GM18511 (cell line): ENCODE results near the gene KLHL40.

ENCODE experiments used
- ATAC-seq: cut with Tn5 transposase; IDR thresholded peaks from one replicate; pipeline ENCODE4 v1.9.1; 2021; ENCODE audit warnings: mild to moderate bottlenecking, moderate library complexity; ENCODE audit not compliant: unreplicated experiment

Gene KLHL40, protein sequence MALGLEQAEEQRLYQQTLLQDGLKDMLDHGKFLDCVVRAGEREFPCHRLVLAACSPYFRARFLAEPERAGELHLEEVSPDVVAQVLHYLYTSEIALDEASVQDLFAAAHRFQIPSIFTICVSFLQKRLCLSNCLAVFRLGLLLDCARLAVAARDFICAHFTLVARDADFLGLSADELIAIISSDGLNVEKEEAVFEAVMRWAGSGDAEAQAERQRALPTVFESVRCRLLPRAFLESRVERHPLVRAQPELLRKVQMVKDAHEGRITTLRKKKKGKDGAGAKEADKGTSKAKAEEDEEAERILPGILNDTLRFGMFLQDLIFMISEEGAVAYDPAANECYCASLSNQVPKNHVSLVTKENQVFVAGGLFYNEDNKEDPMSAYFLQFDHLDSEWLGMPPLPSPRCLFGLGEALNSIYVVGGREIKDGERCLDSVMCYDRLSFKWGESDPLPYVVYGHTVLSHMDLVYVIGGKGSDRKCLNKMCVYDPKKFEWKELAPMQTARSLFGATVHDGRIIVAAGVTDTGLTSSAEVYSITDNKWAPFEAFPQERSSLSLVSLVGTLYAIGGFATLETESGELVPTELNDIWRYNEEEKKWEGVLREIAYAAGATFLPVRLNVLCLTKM

DNA sequence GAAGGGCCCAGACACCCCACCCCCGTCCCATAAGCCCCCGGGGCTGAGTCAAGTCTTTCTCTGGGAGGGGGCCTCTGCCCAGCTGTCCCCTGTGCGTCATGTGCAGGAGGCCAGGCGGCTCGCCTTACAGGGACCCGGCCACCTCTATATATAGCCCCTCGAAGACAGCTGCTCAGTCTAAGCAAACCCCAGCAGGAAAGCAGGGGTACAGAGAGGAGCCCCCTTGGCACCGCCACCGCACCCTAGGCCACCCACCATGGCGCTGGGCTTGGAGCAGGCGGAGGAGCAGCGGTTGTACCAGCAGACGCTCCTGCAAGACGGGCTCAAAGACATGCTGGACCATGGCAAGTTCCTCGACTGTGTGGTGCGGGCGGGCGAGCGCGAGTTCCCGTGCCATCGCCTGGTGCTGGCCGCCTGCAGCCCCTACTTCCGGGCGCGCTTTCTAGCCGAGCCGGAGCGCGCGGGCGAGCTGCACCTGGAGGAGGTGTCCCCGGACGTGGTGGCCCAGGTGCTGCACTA, at the start of gene KLHL40:
Gene KLHL40, plus strand, starts transcription at position 175 of the 519 bp plus-strand sequence. Its CDS starts 82 bp downstream, at position 257.
- ATAC-seq = no peak

DNA sequence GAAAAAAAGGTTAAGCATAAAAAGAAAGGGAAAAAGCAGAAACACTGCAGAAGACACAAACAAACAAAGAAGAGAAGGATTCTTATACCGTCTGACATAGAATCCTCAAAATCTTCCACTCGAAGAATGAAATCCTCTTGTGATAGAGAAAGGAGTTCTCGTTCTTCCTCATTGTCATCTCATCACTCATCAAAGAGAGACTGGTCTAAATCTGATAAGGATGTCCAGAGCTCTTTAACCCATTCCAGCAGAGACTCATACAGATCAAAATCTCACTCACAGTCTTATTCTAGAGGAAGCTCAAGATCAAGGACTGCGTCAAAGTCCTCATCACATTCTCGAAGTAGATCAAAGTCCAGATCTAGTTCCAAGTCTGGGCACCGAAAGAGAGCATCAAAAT, 48.3 kb upstream of the KLHL40 start:
- no peak for ATAC-seq

DNA sequence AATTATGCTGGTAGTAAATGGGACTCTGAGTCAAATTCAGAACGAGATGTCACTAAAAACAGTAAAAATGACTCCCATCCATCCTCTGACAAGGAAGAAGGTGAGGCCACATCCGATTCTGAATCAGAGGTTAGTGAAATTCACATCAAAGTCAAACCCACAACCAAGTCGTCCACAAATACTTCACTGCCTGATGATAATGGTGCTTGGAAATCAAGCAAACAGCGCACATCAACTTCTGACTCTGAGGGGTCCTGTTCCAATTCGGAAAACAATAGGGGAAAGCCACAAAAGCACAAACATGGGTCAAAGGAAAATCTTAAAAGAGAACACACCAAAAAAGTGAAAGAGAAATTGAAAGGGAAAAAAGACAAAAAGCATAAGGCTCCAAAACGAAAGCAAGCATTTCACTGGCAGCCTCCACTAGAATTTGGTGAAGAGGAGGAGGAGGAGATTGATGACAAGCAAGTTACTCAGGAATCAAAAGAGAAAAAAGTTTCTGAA, 46.9 kb upstream of the KLHL40 start:
- no peak for ATAC-seq

DNA sequence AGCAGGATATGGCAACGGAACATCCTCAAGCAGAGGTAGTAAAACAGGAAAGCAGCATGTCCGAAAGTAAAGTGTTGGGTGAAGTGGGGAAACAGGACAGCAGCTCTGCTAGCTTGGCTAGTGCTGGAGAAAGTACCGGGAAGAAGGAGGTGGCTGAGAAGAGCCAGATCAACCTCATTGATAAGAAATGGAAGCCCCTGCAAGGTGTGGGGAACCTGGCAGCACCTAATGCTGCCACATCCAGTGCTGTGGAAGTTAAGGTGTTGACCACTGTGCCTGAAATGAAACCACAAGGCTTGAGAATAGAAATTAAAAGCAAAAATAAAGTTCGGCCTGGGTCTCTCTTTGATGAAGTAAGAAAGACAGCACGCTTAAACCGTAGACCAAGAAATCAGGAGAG, 46.1 kb upstream of the KLHL40 start:
- no peak for ATAC-seq

DNA sequence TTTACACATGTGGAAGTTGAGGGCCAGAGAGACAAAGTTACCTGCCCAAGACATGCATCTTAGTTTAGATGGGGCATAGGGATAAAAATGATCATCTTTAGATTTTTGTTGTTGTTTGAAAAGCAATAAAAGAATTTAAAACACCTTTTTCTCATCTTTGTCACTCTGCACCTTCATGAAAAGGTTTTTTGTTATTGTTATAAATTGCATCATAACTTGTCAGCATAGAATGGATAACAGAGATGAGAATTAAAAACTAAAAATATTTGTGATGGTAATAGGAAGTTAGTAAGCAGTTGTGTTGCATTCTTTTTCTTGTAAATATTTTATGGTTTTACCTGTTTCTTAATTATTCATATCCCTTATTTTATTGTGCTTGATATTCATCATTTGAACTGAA, 45.2 kb upstream of the KLHL40 start:
- no peak for ATAC-seq

DNA sequence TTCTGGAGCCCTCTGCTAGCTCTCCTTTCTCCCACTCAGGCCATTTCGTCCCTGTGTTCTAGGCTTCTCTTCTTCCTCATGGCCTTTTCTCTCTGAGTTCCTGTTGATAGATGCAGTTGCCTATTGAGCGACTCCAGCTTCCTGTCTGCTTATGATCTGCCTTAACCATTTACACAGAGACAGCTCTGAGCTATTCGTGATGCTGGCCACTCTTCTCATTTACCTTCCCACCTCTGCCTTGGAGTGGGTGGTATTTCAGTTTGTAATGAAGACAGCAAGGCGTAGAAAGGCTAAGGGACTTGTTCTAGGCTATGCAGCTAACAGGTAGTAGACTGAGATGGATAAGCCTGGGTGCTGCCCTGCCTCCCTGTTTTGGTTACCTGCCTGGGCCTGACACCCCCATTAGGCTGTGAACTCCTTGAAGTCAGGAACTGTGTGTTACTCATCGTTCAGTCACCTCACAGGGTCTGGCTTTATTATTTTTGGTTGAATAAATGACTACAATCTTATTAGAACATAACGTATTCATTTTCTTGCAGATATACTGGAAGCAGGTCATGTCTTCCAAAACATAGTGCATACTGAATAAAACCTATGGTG, 44.5 kb upstream of the KLHL40 start:
- ATAC-seq = no peak

DNA sequence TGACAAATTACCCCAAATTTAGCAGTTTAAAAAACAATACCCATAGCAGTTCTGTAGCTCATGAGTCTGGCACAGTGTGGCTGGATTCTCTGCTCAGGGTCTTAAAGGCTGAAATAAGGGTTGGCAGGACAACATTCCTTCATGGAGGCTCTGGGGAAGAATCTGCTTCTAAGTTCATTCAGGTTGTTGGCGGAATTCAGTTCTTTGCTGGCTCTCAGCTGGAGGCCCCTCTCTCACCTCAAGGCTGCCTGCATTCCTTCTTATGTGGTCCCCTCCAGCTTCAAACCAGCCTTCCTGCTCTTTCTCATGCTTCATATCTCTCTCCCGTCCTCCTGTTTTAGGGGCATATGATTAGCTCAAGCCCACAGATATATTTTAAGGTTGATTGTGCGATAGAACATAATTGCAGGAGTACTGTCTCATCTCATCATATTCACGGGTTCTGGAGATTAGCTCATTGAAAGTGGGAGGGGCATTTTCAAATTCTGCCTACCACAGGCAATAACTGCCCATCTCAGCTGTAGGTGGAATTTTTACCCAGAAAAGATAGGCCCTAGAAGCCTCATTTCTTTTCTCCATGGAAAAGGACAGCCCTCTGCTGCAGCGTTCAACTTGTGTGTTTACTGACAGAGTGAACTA, 37.4 kb upstream of the KLHL40 start:
- no peak for ATAC-seq

DNA sequence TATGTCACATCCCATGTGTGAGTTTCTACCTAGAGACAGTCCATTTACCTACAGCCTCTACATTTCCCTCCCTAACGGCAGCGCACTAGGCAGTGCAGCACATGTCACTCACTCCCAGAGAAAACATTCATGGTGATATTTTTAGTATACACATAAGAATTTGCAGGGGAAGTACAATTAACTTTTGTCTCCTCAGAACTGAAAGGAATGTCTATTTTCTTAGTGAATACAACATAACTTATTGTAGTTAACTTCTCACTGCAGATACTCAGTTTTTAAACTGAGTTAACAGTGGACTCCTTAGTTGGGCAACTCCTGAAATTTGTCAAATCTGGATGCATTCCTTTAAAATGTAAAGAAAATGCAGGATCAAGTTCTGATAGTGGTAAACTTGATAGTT, 36.3 kb upstream of the KLHL40 start:
- no peak for ATAC-seq

DNA sequence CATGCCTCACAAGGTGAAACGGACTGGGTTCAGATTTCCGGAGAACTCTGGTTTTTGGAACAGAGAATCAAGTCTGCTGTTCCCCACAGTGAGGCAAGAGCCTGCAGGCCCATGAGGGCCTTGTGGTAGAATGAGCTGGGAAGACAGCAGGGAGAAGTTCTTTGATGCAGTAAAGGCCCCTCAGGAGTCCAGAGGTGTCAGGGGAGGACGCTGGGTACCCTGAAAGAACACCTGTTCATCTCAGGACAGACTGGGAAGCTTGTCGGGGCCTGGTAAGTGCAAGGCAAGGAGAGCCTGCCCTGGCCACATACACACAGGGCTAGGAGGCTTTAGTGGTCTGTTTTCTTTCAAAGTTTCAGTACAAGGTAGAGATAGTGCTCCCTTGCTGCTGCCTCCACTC, 35.6 kb upstream of the KLHL40 start:
- ATAC-seq = no peak

DNA sequence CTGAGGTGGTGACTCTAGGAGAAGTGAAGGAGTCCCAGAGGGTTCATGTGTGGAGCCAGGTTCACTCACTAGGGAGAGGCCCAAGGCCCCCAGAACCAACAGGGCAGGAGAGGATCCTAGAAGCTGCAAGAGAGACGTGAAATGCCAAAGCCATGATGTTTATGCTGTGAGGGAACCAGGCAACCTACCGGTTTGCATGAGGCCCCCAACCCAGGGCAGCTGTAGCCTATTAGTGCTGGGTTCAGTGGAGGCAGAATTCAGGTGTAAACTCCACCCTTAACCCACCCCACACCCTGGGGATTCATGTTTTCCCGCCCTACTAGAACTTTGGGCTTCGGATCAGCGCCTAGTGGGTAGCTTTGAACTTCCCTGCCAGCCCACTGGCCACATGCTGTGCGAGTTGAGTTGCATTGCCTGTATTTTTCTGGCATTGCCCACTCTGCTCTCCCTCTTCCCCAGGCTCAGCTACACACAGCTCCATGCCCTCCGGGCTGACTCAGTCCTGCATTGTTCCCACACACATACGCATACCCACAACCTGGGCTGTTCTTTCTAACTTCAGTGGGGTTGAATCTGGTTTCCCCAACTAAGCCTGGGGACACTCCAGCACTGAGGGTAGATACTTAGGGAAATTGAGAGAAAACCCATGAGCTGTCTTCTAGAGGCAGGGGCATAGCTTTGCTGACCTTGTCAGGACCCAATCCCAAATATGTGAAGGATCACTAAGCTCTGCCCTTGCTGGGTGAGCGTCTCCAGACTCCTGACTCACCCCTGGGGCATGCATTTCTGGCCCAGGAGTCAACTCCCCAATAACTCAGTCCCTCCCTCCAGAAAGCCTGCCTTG, 33.9 kb upstream of the KLHL40 start:
- ATAC-seq = no peak

DNA sequence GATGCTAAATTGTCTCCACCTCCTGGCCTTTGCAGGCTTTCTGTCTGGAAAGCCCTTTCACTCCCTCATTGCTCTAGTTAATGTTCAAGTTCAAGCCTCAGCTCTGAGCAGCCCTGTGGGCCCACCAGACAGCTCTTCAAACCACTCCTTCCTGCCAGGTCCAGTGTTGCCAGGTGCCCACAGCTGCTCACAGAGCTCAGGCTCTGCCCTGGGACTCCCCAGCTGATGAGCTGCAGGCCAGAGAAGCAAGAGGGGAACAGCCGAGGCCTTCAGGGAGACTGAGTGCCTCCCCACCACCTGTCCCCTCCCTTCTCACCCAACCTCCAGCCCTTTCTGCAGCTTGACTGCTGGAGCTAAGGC, 33.1 kb upstream of the KLHL40 start:
- peak; percentile 29 for ATAC-seq

DNA sequence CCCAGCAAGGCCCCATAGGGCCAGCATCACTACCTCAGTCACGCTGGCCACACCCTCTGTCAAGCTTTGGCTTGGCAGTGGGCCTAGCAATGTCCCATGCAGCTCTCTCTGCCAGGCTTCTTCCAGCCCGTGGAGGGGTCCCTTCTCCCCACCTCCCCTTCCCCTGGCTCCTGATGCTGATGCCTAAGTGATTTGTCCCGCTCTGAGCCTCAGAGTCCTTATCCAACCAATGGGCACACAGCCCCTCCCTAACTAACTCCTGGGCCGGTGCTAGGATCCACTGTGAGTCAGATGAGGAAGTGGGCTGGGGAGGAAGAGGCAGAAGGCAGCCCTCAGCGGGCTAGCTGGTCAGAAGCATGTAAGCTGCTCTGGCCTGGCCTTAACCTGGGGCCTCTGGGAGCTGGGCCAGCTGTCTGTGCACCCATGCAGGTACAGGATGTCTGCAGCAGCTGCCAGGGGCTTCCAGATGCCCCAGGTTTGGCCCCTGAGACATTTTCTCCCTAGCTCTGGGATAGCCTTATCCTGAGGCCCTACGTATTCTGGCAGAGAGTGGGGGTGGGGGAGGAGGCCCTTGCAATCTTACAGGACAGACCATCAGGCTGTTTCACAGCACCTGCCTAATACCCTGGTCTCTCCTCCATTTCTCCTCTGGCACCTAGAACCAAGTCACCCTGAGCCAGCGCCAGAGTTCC, 32.6 kb upstream of the KLHL40 start:
- peak; percentile 82 for ATAC-seq

DNA sequence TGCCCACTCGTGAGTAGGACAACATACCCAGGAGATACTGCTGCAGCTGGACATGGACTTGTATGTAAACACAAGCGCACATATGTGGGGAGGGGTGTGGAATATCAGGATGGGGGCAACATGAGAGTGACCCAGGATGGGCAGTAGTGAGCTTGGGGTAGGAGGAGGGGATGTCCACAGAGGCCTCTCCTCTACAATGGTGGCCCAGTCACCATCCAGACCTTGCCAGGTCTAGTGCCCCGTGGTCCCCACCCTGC, 32.1 kb upstream of the KLHL40 start:
- no peak for ATAC-seq

DNA sequence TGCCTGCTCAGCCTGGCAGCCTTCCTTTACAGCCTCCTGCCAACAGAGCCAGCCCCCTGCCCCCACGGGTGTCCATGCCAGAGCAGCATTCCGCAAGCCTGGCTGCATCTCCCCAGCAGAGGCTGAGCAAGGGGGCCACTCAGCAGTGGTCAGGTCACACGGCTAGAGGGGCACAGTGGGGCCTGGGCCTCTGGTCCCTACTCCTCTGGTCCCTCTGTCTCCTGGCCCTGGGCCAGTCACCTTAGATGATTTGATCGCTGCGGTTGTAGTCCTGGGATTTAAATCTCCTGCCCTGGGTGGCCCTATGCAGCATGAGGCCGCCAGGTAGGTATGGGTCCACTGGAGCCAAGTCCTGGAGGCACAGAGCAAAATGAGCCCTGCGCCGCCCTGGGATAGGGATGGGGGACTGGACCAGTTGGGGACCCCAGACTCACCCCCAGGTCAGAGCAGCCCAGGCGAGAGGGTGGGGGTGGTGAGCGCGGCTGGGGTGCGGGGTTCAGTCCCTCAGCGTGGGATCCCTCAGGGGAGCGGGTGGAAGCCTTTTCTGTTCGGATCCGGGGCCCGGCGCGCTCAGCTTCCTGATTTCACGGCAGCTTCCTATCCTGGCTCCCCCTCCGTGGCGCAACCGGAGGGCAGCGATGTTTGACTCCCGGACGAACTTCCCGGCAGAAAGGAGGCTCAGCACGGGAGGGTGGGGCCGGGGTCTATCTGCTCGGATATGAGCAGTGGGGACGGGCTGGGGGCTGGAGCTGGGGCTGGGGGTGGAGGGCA, 31.6 kb upstream of the KLHL40 start, which contains the start of gene ZBTB47:
Gene ZBTB47, plus strand, starts transcription at position 138 of the 771 bp plus-strand sequence. CDS start 4,659 bp downstream, outside the sequence.
- no peak for ATAC-seq

DNA sequence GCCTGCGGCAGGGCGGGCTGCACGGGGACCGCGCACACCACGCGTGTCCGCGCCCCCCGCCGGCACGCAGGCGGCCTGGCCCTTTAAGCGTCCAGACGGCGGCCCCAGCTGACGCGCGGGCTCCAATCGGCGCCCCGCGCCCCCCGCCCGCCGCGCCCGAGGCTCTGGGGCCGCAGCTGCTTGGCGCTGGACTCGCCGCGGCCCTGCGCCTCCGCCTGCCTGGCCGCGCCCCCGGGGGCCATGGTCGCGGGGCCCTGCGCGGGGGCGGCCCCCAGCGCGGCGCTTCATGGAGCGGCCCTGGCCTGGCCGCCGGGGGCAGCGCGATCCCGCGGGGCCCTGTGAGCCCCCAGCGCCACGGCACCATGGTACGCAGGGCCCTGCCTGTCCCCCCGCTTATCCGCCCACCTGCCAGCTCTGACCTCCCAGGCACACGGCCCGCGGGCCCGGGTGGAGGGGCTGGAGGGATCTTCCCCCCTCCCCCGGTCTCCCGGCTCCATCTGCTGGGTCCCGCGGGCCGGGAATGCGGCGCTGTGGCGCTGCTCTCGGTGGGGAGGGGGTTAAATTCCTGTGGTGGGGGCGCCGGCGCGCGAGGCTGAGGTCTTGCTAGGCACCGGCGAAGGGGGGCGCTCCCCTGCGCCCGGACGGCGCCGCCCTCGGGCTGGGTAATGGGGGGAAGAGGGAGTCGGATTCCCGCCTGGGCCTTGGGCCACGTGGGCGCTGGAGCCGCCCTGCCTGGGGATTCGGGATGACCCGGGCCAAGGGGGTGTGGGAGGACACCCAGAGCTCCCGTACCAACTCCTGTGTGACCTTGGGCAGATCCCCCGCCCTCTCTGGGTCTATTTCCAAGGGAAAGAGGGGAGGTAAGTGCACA, 30.8 kb upstream of the KLHL40 start:
- ATAC-seq = no peak

DNA sequence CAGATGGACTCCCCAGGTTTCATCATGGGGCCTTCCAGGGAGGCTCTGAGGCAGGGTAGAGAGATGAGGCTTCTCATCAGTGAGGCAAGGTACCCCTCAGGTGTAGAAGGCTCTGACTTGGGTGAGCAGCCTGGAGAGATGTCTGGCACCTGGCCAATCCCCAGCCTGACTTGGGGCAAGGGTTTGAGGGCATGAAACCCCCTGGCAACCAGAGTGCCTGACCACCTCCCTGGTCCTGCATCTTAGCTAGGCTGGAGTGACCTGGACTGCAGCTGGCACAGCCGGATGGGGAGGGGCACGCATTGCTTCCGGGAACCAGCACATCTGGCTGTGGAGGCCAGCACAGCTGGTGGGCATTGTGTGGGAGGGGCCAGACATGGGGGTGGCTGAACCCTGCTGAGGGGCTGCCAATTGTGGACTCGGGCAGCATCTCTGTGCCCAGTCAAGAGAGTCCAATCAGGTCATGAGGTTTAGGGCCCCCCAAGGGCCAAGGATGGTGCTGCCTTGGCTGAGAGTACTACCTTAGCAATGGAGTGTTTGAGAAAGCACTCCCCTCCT, 29.9 kb upstream of the KLHL40 start:
- no peak for ATAC-seq

DNA sequence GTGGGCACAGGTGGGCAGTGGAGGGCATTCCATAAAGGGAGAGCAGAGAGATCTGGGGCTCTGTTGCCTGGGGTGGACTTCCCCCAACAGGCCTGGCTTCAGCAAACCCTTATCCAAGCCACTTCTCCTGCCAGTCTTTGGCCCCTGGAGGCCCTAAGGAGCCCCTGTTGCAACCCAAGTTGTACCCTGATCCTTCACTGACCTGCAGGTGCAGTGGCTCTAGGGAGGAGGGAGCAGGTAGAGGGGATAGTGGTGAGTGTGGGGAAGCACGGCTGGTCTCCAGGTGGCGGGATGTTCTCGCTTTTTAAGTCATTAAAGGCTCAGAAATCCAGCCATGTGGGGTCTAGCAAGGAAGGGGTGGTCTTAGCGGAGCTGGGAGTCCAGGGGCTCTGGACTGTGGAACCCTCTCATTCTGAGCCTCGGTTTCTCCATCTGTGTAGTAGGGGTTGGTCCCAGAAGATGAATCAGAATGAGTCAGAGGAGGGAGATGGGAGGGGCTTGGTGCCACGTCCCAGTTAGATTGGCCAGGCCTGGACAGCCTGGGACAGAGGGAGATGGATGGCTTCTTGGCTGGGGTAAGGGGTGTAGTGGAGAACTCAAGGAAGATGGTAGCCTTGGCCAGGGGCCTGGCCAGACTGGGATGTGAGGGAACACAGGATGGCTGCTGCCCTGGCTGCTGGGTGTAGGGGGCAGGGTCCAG, 29.2 kb upstream of the KLHL40 start:
- ATAC-seq = no peak
